Right lobe of liver (tissue), 6 donors: ENCODE measurements around the gene KCNN3. TPM values are rescaled to one million over a fixed set of nuclear protein-coding genes. Genes with fewer than 3 reads are reported as not detected.

ENCODE experiments used
- ATAC-seq, 4 donors: fragments of 200-7000 bp; cut with Tn5 transposase; one replicate each; pipeline ENCODE4 v1.9.1; 2020; ENCODE audit warnings: mild to moderate bottlenecking in 4 of 4, moderate library complexity in 4 of 4
- DNase-seq, 3 donors: peaks; one replicate each; pipeline ENCODE4 v3.0.0-alpha.2; 2020
- H3K27ac ChIP-seq, 3 donors: fragments of 200-600 bp; one replicate each; pipeline ENCODE4 v1.8.0; 2022
- H3K27me3 ChIP-seq, 2 donors: fragments of 200-600 bp; one replicate each; pipeline ENCODE4 v1.8.0; 2022
- H3K36me3 ChIP-seq, 4 donors: fragments of 200-600 bp; sonication (generic) in 1 of 4; one replicate each; pipeline versions ENCODE4 v1.5.1 to v1.8.0; 2017 to 2022; ENCODE audit warnings: control low read depth in 1 of 4
- H3K4me1 ChIP-seq, 4 donors: fragments of 200-600 bp; sonication (generic) in 1 of 4; one replicate each; pipeline versions ENCODE4 v1.5.1 to v1.8.0; 2017 to 2022; ENCODE audit warnings: control low read depth in 1 of 4
- H3K4me3 ChIP-seq, 3 donors: fragments of 200-600 bp; one replicate each; pipeline ENCODE4 v1.8.0; 2022
- H3K9me3 ChIP-seq, 4 donors: fragments of 200-600 bp; sonication (generic) in 1 of 4; one replicate each; pipeline versions ENCODE4 v1.5.1 to v1.8.0; 2017 to 2022; ENCODE audit warnings: control low read depth in 1 of 4
- CTCF ChIP-seq, 4 donors: fragments of 200-600 bp in 3 of 4; fragments of 450-650 bp in 1 of 4; IDR thresholded peaks; one replicate each; pipeline versions ENCODE4 v1.5.1 to v1.8.0; 2016 to 2022; ENCODE audit warnings: antibody characterized with exemption in 4 of 4, mild to moderate bottlenecking in 2 of 4
- POLR2A ChIP-seq: fragments of 450-650 bp; IDR thresholded peaks from one replicate; pipeline ENCODE4 v1.6.1; 2017; ENCODE audit warnings: antibody characterized with exemption, mild to moderate bottlenecking
- WGBS: methylation state at CpG from one replicate; pipeline ENCODE4 v1.1.6; 2018; ENCODE audit warnings: low coverage, low lambda C conversion rate; ENCODE audit not compliant: insufficient coverage; ENCODE audit errors: missing lambda C conversion rate; 5-methylcytosine and 5-hydroxymethylcytosine counted together
- intact Hi-C, 2 donors: fragments of 100-400 bp; cut with DNase I; formaldehyde crosslinking; loops; one replicate each; pipeline versions ENCODE4 v1.11.2 to v1.14.1; 2022
- total RNA-seq, 6 experiments: library from RNA; depleted of rRNA in 2 of 6; stranded (reverse); fragments of >200 nt in 2 of 6; fragmentation: NEBNext Ultra II Directional in 3 of 6; extraction: Animal tissue kit (Norgen Biotek cat#: 25700) in 3 of 6; gene quantifications; one replicate each; pipeline versions ENCODE4 v1.1.0 to v1.2.4, GENCODE V29; 2016 to 2023
- donor health status: DM: no; HTN: yes; CAD: no.
- donor health status: DM: no; HTN: no; CAD: no.
- donor health status: DM: no; HTN: no; CAD: no.
- donor health status: DM: no; HTN: yes; CAD: no.
- donor health status: DM: no; HTN: yes; CAD: no.

Gene KCNN3
- total RNA-seq, 6 experiments from 2014 or later, result 0.15 to 0.64 (median 0.32) TPM

- WGBS, result 37% methylated on average over 3 of the region's 3 CpGs
- intact Hi-C loops, result no loop called here
- DNase-seq (no peak), ATAC-seq (no peak)
- Histone ChIP-seq H3K36me3 (no peaks in the 10 kb centered on the region), H3K4me1 (no peaks in the 10 kb centered on the region), H3K9me3 (no peaks in the 10 kb centered on the region), H3K4me3 (no peak overlapping the region), H3K27me3 (no peaks in the 10 kb centered on the region), H3K27ac (no peak overlapping the region)
- TF ChIP-seq POLR2A, result no peak
- no peak for TF ChIP-seq CTCF (IDR thresholded peaks at IDR 0.05)
These were observed 33.0 kb upstream of the KCNN3 start for GRCh38 chr1:154902938-154903566.

GRCh38 chr1:154901591-154901990, 31.5 kb upstream of the KCNN3 start:
- TF ChIP-seq POLR2A, result no peak
- no peak for TF ChIP-seq CTCF (IDR thresholded peaks at IDR 0.05)
- Histone ChIP-seq H3K36me3 (no peaks in the 10 kb centered on the region), H3K4me1 (no peaks in the 10 kb centered on the region), H3K4me3 (no peak overlapping the region), H3K27me3 (no peaks in the 10 kb centered on the region), H3K9me3 (no peaks in the 10 kb centered on the region), H3K27ac (no peak overlapping the region)
- WGBS, result 100% methylated on average over 1 of the region's 1 CpG
- intact Hi-C loops, result no loop called here
- DNase-seq, result no peak
- ATAC-seq, result no peak

GRCh38 chr1:154899041-154899440, 29.0 kb upstream of the KCNN3 start:
- intact Hi-C loops, result loop anchor here in 1 of 2 donors (10.0 kb wide), 1 partner anchor 324 kb away; no protein-coding TSS in a partner anchor
- ATAC-seq, result no peak
- no peaks in the 10 kb centered on the region for H3K36me3 ChIP-seq
- H3K27me3 ChIP-seq, result no peaks in the 10 kb centered on the region
- H3K4me3 ChIP-seq, result no peak overlapping the region
- DNase-seq, result no peak
- H3K4me1 ChIP-seq, result no peaks in the 10 kb centered on the region
- WGBS, result 88% methylated on average over 6 of the region's 6 CpGs
- H3K27ac ChIP-seq, result no peak overlapping the region
- no peaks in the 10 kb centered on the region for H3K9me3 ChIP-seq
- TF ChIP-seq CTCF (IDR thresholded peaks at IDR 0.05), result no peak
- TF ChIP-seq POLR2A, result no peak

- DNase-seq, result no peak
- TF ChIP-seq CTCF (IDR thresholded peaks at IDR 0.05), result no peak
- no peak for TF ChIP-seq POLR2A
- no peaks in the 10 kb centered on the region for H3K9me3 ChIP-seq
- no peak overlapping the region for H3K4me3 ChIP-seq
- 54% methylated on average over 5 of the region's 10 CpGs for WGBS
- no peak overlapping the region for H3K27ac ChIP-seq
- no peaks in the 10 kb centered on the region for H3K27me3 ChIP-seq
- no peak for ATAC-seq
- intact Hi-C loops, result loop anchor here in 1 of 2 donors (10.0 kb wide), 1 partner anchor 322 kb away; no protein-coding TSS in a partner anchor
- no peaks in the 10 kb centered on the region for H3K4me1 ChIP-seq
- no peaks in the 10 kb centered on the region for H3K36me3 ChIP-seq
These were observed 26.7 kb upstream of the KCNN3 start for GRCh38 chr1:154896771-154897286.
